GM19240 (cell line): ENCODE data around the gene FHL3.

Experiments
- DNase-seq: peaks from one replicate; pipeline ENCODE4 v3.0.0; 2011; ENCODE audit warnings: low spot score; ENCODE audit not compliant: insufficient read length

The FHL3 gene

GRCh38 chr1:38013227-38013622 lies 7.9 kb upstream of the FHL3 start:
- no peak for DNase-seq

- peak; percentile 90 for DNase-seq
These were observed 7.3 kb upstream of the FHL3 start, which contains the start of gene UTP11 for GRCh38 chr1:38012363-38013226. UTP11 (plus strand) TSS chr1:38012734; CDS start chr1:38012803, 69 bp downstream.

DNA sequence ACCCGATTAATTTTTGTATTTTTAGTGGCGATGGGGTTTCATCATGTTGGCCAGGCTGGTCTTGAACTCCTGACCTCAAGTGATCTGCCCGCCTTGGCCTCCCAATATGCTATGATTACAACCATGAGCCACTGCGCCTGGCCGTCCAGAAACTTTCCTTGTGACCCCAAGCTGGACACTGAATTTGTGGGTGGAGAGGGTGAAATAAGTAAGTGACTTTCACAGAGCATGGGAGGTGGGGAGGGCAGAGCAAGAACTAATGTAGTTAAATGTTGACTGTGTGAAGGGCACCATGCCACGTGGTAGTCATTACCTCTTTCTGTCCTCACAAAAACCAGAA lies 4.5 kb upstream of the FHL3 start:
- DNase-seq, result no peak

DNA sequence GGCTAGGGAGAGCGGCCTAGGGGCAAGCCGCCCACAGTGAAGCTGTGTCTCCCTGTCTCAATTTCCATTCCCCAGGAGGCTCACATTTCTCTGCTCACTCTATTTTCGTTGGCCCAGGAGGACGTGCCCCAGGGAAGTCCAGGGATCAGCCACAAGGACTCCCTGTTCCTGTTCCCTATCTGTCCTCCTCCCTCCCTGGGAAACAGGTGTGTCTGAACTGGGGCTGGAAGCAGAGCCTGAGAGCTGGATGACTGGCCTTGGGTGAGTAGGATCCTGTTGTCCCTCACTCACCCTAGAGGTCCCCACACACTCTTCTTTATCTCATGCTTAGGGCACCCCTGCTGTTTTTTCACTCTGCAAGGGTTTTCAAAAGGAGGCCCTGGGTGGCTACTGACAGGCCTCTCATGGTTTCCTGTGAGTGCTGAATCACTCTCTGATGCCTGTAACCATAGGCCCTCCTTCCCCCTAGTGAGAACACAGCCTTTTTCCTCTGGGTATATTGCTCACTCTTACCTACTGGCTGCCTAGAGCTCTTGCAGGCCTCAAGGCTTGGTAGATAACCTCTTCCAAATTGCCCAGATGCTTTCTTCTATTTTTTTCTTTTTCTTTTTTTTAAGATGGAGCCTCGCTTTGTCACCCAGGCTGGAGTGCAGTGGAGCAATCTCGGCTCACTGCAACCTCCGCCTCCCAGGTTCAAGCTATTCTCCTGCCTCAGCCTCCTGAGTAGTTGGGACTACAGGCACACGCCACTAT lies 4.0 kb upstream of the FHL3 start:
- no peak for DNase-seq

GRCh38 chr1:38006008-38006828 lies 904 bp upstream of the FHL3 start:
- no peak for DNase-seq

DNA sequence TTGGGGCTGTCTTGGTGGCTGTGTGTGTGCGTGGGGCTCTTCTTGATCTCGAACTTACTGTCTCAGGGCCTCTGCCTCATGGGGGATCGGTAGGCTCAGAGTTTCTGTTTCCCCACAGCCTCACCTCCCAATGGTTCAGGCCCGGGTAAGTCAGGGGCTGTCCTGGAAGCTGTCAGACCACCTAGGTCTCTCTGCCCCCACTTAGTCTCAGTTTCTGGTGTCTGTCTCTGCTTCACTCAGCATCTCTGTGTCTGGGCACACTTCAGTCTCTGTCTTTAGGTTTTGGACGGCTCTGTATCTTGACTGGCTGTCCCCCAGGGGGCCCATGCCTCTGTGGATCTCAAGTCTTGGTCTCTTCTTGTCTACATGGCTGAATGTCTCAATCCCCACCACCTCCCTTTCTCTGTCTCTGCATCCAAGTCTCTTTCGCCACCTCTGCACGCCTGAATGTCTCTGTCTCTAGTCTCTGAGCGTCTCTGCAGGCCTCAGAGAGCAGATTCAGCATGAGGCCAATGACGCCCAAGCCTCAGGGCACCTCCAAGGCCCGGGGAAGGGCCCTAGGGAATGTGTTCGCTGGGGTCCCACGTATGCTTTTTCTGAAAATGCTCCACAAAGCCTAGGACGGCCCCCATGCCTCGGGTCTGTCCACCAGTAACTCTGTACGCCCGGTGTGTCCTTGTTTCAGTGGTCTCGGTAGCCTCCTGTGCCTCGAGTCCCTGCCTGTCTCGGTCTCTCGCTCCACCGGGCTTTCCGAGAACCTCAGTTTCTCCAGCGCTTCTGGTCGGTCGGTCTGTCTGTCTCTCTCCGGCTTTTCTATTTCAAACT lies 818 bp downstream of the FHL3 start:
- DNase-seq, result no peak

DNA sequence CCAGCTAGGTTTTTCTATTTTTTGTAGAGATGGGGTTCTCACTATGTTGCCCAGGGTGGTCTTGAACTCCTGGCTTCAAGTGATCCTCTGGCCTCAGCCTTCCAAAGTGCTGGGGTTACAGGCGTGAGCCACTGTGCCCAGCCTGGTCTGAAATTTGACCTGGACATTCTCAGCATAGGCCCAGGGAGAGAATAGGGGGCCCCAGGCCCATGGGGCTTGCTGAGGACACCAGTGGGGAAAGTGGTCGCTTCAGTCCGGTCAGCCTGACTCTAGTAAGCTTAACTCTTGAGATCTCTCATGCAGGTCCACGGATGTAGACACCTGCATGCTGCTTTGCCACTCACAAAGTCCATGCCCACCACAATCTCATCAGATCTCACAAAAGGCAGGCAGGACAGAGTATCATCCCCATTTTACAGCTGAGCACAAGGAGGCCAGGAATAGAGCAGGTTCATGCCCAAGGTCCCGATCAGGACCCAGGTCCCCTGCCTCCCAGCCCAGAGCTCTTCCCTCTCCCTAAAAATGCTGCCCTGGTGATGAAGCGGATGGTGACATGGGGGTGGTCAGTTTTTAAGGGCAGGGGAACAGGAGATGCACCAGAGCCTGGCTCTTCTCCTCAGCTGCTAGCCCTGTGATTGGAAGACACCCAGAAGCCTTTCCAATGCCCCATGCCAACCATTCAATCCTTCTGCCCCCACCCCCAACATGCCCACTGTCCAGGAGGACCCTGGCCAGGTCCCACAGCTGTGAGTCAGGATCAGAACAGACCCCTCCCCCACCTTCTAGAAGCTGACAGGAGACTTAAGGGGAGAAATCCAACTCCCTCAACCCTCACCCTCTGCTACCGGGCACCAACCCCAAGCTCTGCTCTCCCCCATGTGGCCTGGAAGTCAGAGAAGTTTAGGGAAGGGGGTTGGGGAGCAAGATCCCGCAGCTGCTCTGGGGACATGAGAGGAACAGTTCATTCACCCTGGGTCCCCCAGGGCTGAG lies 1.8 kb downstream of the FHL3 start:
- no peak for DNase-seq

DNA sequence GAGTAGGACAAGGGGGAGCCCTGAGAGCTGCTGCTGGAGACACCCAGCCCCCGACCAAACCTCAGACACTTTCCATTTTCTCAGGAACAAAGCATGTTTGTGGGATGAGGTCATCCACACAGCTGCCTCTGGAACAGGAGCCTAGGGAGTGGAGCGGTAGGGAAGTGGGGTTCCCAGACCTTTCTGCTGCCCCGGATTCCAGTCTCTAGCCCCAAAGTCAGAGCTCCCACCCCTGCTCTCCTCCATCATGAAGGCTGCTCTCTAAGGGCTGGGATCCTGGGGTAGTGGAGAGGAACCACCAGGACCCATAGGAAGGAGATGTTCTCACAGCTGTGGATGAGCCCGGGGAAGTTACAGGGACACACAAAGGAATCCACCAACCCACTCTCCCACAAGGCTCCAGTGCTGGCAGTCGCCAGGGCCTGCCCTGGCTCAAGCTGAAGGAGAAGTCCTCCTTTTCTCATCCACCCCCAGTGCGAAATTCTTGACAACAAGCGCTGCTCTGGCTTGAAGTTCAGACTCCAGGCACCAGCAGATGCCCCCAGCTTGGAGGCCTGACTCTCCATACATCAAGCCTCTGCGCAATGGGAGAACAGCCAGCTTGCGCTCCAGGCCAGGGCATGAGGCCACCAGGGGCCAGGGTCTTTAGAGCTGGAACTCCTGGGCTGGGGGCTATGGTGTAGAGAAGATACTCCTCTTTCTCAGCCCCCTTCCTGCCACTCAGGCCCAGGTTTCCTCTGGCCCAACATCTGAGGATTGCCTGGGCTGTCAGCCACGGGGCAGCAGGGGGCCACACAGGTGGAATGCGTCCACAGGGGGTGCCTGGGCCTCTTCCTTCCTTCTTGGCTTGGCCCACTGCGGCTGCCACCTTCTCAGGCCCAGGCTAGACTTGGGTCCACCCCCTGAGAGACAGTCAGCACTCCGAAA lies 4.5 kb downstream of the FHL3 start:
- DNase-seq, result no peak

- DNase-seq, result no peak
These were observed 5.1 kb downstream of the FHL3 start for GRCh38 chr1:38000233-38000528.

DNA sequence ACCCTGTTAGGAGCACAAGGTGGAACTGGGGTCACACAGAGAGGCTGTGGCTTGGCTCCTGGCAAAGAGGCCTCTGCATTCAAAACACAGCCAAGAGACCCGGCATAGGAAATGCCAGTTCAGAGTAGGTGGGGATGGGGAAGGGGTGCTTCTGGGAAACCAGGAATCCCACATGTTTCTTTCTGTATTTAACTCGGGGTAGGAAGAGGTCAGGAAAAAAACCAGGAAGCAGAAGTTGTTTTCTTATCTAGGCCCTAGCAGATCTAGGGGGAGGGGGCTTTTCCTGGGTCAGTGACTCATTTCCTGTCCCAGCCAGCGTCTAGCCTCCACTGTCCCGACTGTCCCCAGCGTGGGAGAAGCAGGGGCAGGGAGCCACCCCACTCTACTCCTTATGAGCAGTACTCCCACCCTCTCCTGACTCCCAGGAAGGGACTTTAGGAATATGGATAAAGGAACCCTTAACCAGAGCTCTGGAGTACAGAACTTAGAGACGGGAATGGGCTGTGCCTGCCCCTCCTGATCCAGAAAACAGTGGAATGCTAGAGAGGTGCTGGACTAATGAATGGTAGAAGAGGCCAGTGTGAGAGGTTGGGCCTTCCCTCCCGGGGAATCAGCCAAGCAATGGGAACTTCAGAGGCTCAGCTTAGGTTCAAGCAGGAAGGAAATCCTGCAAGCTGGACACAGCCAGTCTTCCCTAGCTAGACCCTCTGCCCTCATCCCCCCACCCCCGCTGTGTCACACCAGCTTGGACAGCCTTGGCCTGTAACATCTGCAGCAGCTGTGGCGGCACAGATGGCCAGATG lies 5.7 kb downstream of the FHL3 start:
- DNase-seq, result no peak

GRCh38 chr1:37998913-37999429 lies 6.3 kb downstream of the FHL3 start:
- no peak for DNase-seq

DNA sequence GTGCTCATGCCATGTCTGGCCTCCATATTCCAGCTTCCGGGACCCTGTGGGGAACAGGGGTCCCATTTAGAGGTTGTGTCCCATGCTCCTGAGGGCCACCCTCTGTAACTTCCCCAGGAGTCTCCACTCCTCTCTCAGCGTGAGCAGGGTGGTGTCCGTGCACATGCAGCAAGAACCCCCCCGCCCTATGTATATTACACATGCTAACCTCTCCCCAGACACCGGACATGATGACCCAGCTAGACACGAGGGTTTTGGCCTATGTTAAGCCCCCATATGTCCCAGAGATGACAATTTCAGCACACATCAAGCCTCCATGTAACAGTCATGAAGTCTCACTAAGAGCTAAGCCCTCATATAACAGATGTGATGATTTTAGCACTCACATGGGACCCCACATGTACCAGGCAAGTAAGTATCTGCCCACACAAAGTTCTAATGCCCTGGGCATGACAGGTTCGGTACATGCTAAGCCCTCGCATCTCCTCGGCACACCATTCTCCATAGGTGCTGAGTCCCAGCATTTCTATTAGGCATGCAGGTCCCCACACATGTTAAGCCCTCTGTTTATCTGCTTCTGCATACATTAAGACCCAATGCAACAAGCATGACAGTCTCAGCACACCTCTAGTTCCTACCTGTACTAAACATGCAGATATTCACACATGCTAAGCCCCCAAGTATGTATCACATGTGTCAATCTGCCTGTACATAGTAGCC lies 7.1 kb downstream of the FHL3 start:
- no peak for DNase-seq

- no peak for DNase-seq
These were observed 7.8 kb downstream of the FHL3 start for GRCh38 chr1:37997256-37998088.

DNA sequence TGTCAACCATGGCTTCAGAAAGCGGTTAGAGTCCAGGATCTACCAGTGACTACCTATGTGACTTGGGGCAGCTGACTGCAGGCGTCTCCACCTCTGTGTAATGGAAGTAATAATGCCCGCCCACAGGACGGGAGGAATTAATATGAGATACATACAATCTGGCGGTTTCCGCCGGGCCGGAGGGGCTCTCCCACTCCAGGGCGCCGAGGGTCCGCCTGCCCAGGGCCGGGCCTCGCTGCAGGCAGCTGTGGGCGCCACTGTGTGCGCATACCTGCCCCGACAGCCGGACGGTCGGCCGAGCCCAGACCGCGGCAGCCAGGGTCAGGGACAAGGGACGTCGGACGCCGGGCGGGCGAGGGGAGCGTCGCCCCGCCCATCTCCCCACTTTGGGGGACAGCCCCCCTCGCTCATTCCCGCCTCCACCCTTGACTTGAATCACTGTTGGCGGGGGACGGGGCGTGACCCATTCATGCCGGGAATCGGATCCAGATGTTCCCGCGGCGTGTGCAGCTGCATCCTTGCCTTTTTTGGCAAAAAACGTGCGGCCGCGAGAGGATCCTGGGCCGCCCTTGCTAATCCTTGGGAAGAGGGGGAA lies 9.5 kb downstream of the FHL3 start:
- no peak for DNase-seq

- DNase-seq, result no peak
These were observed 10.3 kb downstream of the FHL3 start for GRCh38 chr1:37994886-37995566.
